ENCODE data around the gene HOXA6. TPM values are rescaled to one million over a fixed set of nuclear protein-coding genes. Genes with fewer than 3 reads are reported as not detected.

Gene HOXA6
- total RNA-seq, 1 experiment from 2014 or later: 12.7 TPM

DNA sequence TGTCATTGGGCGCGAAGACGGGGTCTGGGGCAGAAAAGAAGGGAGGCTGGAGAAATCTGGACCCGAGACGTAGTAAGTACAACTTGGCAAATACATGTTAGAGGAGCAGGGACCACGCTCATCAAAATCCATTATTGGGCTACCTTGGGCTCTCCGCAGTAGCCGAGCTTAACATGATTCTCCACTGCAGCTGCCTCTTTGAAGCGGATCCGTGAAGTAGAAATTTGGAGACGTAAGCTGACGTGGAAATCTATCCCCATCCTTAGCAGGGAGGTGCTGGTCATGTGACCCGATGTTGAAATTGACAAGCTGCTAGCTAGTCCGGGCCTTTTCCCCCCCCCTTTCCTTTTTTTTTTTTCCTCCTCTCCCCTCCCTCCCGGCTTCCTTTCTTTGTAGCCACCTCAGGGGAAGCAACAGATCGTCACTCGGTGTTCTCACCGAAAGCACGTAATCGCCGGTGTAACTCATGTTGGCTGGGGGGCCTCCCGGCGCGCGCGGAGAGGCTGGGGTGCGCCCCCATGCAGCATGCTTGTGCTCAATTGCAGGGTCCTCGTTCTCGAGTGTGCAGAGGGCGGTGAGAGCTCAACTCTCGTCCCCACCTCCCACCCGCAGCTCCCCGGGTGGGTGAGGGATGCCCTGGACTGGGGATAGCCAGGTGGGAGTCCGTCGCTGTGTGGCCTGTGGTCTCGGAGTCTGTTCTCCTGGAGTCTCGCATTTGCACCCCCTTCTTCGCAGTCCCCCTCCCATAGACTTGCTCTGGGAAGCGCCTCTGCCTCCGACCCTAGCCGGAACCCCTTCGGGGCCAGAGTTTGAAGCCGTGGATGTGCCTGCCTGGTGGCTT lies 37.7 kb upstream of the HOXA6 start, which contains the start of gene HOXA11:
Gene HOXA11, minus strand, starts transcription at position 220 of the 841 bp plus-strand sequence. Its CDS starts 88 bp downstream, at position 132.
- no peaks in the 10 kb centered on the region for H3K36me3 ChIP-seq (ENCODE audit: control insufficient read depth in 1 of 2, insufficient read depth in 2 of 2, low read length in 2 of 2)
- H3K4me3 ChIP-seq (replicated peaks in 1 of 2; ENCODE audit: low read depth in 1 of 2, low read length in 2 of 2): peak within 1 kb of the TSS; percentile 70 to 85
- RAD21 ChIA-PET (ENCODE audit: low non-redundant PET in 1 of 2, low total read pairs in 2 of 2, uncharacterized antibody in 2 of 2, unreplicated experiment in 2 of 2): interaction anchor here in 1 of 2 experiments (1.4 kb wide), 1 partner anchor 11 kb away, joined by 7 read pairs; no protein-coding TSS in a partner anchor
- peak within 1 kb of the TSS; percentile 85 for H3K9ac ChIP-seq (ENCODE audit: low read length)
- no peaks in the 10 kb centered on the region for H3K9me2 ChIP-seq (ENCODE audit: insufficient read depth)
- BruUV-seq (replicated peaks): TSS peak; percentile 59
- no peak for TF ChIP-seq SRF (IDR thresholded peaks at IDR 0.05; ENCODE audit: low read depth)
- peak; percentile 52 for TF ChIP-seq POLR2A (IDR thresholded peaks at IDR 0.05; ENCODE audit: borderline replicate concordance, extremely low read depth, insufficient read depth, insufficient read length)
- TF ChIP-seq POLR2AphosphoS5 (IDR thresholded peaks at IDR 0.05; ENCODE audit: low read depth, low read length): peak; percentile 68
- TF ChIP-seq FOSL1 (IDR thresholded peaks at IDR 0.05; ENCODE audit: low read depth): no peak
- TF ChIP-seq CTCF (IDR thresholded peaks at IDR 0.05 in 2 of 3, conservative IDR thresholded peaks at IDR 0.05 in 1 of 3; ENCODE audit: borderline replicate concordance in 1 of 3, insufficient read depth in 1 of 3, low read depth in 2 of 3, low read length in 2 of 3): no peak
- no peaks in the 10 kb centered on the region for H3K9me3 ChIP-seq (ENCODE audit: control insufficient read depth in 1 of 2, insufficient read depth in 1 of 2, low read depth in 1 of 2, low read length in 2 of 2)
- peaks cover 23 to 40% of the 10 kb centered on the region in 2 experiments for H3K4me1 ChIP-seq (ENCODE audit: control insufficient read depth in 1 of 2, insufficient read depth in 2 of 2, low read length in 2 of 2)
- intact Hi-C loops (cut with micrococcal nuclease): no loop called here
- peak within 1 kb of the TSS; percentile 78 for H2AFZ ChIP-seq (ENCODE audit: low read depth, low read length, poor library complexity, severe bottlenecking)
- POLR2A ChIA-PET: interaction anchor here (1.4 kb wide), 1 partner anchor 11 kb away, joined by 7 read pairs; the partner anchor contains the start of gene HOXA10
- ATAC-seq (peak; percentile 52), DNase-seq (ENCODE audit: low read depth, low spot score) (no peak)
- peaks cover 19% of the 10 kb centered on the region; the same call in 1 of the 2 replicates for H3K79me2 ChIP-seq (ENCODE audit: insufficient read depth, low read length)
- peak within 1 kb of the TSS; percentile 100 for H3K4me2 ChIP-seq (ENCODE audit: low read length)
- CTCF ChIA-PET: interaction anchor here (1.4 to 2.2 kb wide), 3 partner anchors 11 to 908 kb away, joined by 7 to 9 read pairs (median 8); no protein-coding TSS in a partner anchor
- no peaks in the 10 kb centered on the region for H3K27me3 ChIP-seq (ENCODE audit: insufficient read depth, low read length)
- H4K20me1 ChIP-seq (ENCODE audit: insufficient read depth): no peaks in the 10 kb centered on the region
- H3K27ac ChIP-seq (ENCODE audit: low read depth, low read length): peak within 1 kb of the TSS; percentile 88

Data from HCT116 (cell line).